GM06990 (cell line): ENCODE measurements around the gene AZGP1.

Experiments used
- DNase-seq: peaks from one replicate; pipeline ENCODE4 v3.0.0-alpha.2; 2011; ENCODE audit not compliant: insufficient read length; ENCODE audit errors: extremely low read depth
- H3K27me3 ChIP-seq: replicated peaks from 2 replicates; pipeline ENCODE4 v1.6.0; 2011; ENCODE audit warnings: low read length; ENCODE audit not compliant: control insufficient read depth, insufficient read depth
- H3K36me3 ChIP-seq: 2 replicates; pipeline ENCODE4 v1.5.1; 2011; ENCODE audit warnings: low read length; ENCODE audit not compliant: control insufficient read depth, insufficient read depth
- H3K4me3 ChIP-seq: replicated peaks from 2 replicates; pipeline ENCODE4 v1.5.1; 2011; ENCODE audit warnings: low read depth, mild to moderate bottlenecking, control low read depth, low read length
- CTCF ChIP-seq: IDR thresholded peaks from 2 replicates; pipeline ENCODE4 v1.5.1; 2011; ENCODE audit warnings: low read length, control low read depth, mild to moderate bottlenecking, inconsistent platforms; ENCODE audit not compliant: insufficient read depth, poor library complexity, severe bottlenecking

AZGP1 gene

GRCh38 chr7:100007887-100008286 is 32.1 kb upstream of the AZGP1 start:
- no peak for TF ChIP-seq CTCF
- no peaks in the 10 kb centered on the region for H3K36me3 ChIP-seq
- no peak overlapping the region for H3K4me3 ChIP-seq
- H3K27me3 ChIP-seq: no peaks in the 10 kb centered on the region
- DNase-seq: no peak

GRCh38 chr7:100003711-100004661 is 28.2 kb upstream of the AZGP1 start:
- H3K36me3 ChIP-seq: no peaks in the 10 kb centered on the region
- H3K4me3 ChIP-seq: no peak overlapping the region
- no peaks in the 10 kb centered on the region for H3K27me3 ChIP-seq
- no peak for TF ChIP-seq CTCF
- no peak for DNase-seq

- DNase-seq: no peak
- H3K36me3 ChIP-seq: no peaks in the 10 kb centered on the region
- H3K27me3 ChIP-seq: no peaks in the 10 kb centered on the region
- no peak for TF ChIP-seq CTCF
- no peak overlapping the region for H3K4me3 ChIP-seq
Observed at GRCh38 chr7:100000239-100000638, 24.4 kb upstream of the AZGP1 start.

- TF ChIP-seq CTCF: peak; percentile 20
- peak; percentile 74 for DNase-seq
- Histone ChIP-seq H3K27me3 (no peaks in the 10 kb centered on the region), H3K36me3 (no peaks in the 10 kb centered on the region), H3K4me3 (peak overlapping the region; percentile 52)
Observed at GRCh38 chr7:99997545-99998137, 21.8 kb upstream of the AZGP1 start.

- no peak for DNase-seq
- TF ChIP-seq CTCF: no peak
- H3K36me3 ChIP-seq: no peaks in the 10 kb centered on the region
- H3K4me3 ChIP-seq: peak overlapping the region; percentile 52
- no peaks in the 10 kb centered on the region for H3K27me3 ChIP-seq
Observed at GRCh38 chr7:99996755-99997544, 21.1 kb upstream of the AZGP1 start.
